ENCODE data around the gene C18orf54.

C18orf54 gene

DNA sequence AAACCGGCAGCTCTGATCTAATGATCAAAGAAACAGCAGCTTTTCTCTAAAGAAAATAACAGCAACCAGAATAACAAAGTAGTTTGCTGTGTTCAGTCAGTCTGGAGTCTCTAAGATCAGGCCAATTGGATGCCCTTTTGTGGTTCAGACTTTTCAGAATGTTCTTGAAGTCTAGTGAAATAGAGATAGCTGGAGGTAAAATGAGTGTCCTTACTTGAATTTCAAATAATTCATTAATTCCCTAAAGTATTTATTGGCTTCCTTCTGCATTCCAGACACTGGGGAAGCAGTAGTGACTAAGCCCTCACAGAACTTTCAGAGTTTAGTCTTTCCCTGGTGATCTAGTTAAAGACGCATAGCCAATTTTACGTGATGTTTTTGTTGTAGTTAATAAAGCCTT, 58.7 kb downstream of the C18orf54 start:
- H3K27ac ChIP-seq (replicated peaks) = no peak overlapping the region
- H3K27me3 ChIP-seq (ENCODE audit: insufficient read depth, poor library complexity, severe bottlenecking) = no peaks in the 10 kb centered on the region
- DNase-seq (ENCODE audit: low read depth in 1 of 2, low spot score in 1 of 2) = no peak
- H3K4me3 ChIP-seq (replicated peaks; ENCODE audit: insufficient read depth, low read length) = no peak overlapping the region
- no peak for TF ChIP-seq REST (IDR thresholded peaks at IDR 0.05; ENCODE audit: insufficient replicate concordance, low read depth)
- TF ChIP-seq GABPA (IDR thresholded peaks at IDR 0.05; ENCODE audit: low read depth) = no peak

DNA sequence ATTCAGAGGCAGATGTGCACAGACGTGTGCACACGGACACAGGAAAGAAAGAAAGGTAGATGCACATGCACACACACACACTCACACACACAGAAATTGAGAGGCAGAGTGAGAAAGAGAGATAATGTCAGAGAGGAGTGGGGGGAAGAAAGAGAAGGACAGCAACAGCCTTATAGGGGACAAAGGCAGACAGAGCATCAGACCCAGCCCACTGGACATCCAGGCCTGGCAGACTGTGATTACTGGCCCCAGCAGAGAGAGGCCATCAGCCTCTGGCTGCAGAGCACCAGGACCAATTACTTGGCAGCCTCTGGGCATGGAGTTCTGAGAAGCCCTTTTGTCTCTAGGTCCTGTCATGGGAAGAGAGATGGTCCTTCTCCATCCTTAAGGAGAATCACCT, 66.1 kb downstream of the C18orf54 start:
- Histone ChIP-seq H3K4me3 (replicated peaks; ENCODE audit: insufficient read depth, low read length) (no peak overlapping the region), H3K27me3 (ENCODE audit: insufficient read depth, poor library complexity, severe bottlenecking) (no peaks in the 10 kb centered on the region), H3K27ac (replicated peaks) (no peak overlapping the region)
- no peak for TF ChIP-seq GABPA (IDR thresholded peaks at IDR 0.05; ENCODE audit: low read depth)
- no peak for TF ChIP-seq SPI1 (IDR thresholded peaks at IDR 0.05; ENCODE audit: borderline replicate concordance, low read depth)
- TF ChIP-seq POLR2AphosphoS5 (IDR thresholded peaks at IDR 0.05; ENCODE audit: low read depth) = no peak
- TF ChIP-seq REST (IDR thresholded peaks at IDR 0.05; ENCODE audit: insufficient replicate concordance, low read depth) = no peak
- no peak for TF ChIP-seq CTCF (IDR thresholded peaks at IDR 0.05; ENCODE audit: insufficient read depth, low read length)
- no peak for DNase-seq (ENCODE audit: low read depth in 1 of 2, low spot score in 1 of 2)

- Histone ChIP-seq H3K4me3 (replicated peaks; ENCODE audit: insufficient read depth, low read length) (no peak overlapping the region), H3K27ac (replicated peaks) (no peak overlapping the region), H3K27me3 (ENCODE audit: insufficient read depth, poor library complexity, severe bottlenecking) (no peaks in the 10 kb centered on the region)
- no peak for DNase-seq (ENCODE audit: low read depth in 1 of 2, low spot score in 1 of 2)
- TF ChIP-seq SPI1 (IDR thresholded peaks at IDR 0.05; ENCODE audit: borderline replicate concordance, low read depth) = no peak
- TF ChIP-seq POLR2AphosphoS5 (IDR thresholded peaks at IDR 0.05; ENCODE audit: low read depth) = no peak
- TF ChIP-seq GABPA (IDR thresholded peaks at IDR 0.05; ENCODE audit: low read depth) = no peak
- no peak for TF ChIP-seq REST (IDR thresholded peaks at IDR 0.05; ENCODE audit: insufficient replicate concordance, low read depth)
- TF ChIP-seq CTCF (IDR thresholded peaks at IDR 0.05; ENCODE audit: insufficient read depth, low read length) = no peak
Observed at GRCh38 chr18:54426085-54426665, 68.5 kb downstream of the C18orf54 start.
